ENCODE measurements around the gene KCNQ1OT1. TPM values are rescaled to one million over a fixed set of nuclear protein-coding genes. Genes with fewer than 3 reads are reported as not detected.
A peak's percentile ranks its signal among the peaks of the same experiment; 100 is the strongest.

Gene KCNQ1OT1
- total and polyA plus RNA-seq, 4 donors, result 0.05 to 4.9 (median 0.61) TPM

GRCh38 chr11:2653930-2654739, 45.7 kb downstream of the KCNQ1OT1 start:
- Histone ChIP-seq H3K4me3 (ENCODE audit: low read depth in 1 of 3, low read length in 3 of 3) (peak overlapping the region in 1 of 3 donors; percentile 7), H3K27ac (ENCODE audit: low read depth in 1 of 2, low read length in 2 of 2) (no peak overlapping the region), H3K9me3 (ENCODE audit: control insufficient read depth in 4 of 4, low read length in 3 of 4) (peaks cover 11 to 32% (median 26%) of the 10 kb centered on the region in 4 donors), H3K27me3 (ENCODE audit: control insufficient read depth in 4 of 4, insufficient read depth in 4 of 4, low read length in 3 of 4) (no peaks in the 10 kb centered on the region), H3K9ac (ENCODE audit: low read depth in 1 of 2, low read length in 2 of 2) (no peak overlapping the region), H3K36me3 (ENCODE audit: control insufficient read depth in 4 of 4, insufficient read depth in 3 of 4, low read depth in 1 of 4, low read length in 3 of 4) (no peaks in the 10 kb centered on the region), H3K4me1 (ENCODE audit: control insufficient read depth in 4 of 4, insufficient read depth in 4 of 4, low read length in 3 of 4) (no peaks in the 10 kb centered on the region)
- no peak for DNase-seq (ENCODE audit: low spot score)
- 94% methylated on average over 16 of the region's 16 CpGs for WGBS
- no peak for TF ChIP-seq EGR1 (IDR thresholded peaks at IDR 0.05; ENCODE audit: low read depth in 2 of 2)
- TF ChIP-seq CTCF (IDR thresholded peaks at IDR 0.05; ENCODE audit: low read depth, low read length, missing input control), result no peak
- no peak for TF ChIP-seq MAX (IDR thresholded peaks at IDR 0.05)
- no peak for TF ChIP-seq FOXA2 (IDR thresholded peaks at IDR 0.05)
- TF ChIP-seq GABPA (IDR thresholded peaks at IDR 0.05 in 1 of 2, conservative IDR thresholded peaks at IDR 0.05 in 1 of 2), result no peak
- no peak for TF ChIP-seq YY1 (IDR thresholded peaks at IDR 0.05)
- TF ChIP-seq SP1 (IDR thresholded peaks at IDR 0.05), result no peak
- no peak for TF ChIP-seq REST (IDR thresholded peaks at IDR 0.05)
- no peak for TF ChIP-seq HNF4G (IDR thresholded peaks at IDR 0.05)
- TF ChIP-seq JUND (IDR thresholded peaks at IDR 0.05), result no peak
- no peak for TF ChIP-seq RXRA (IDR thresholded peaks at IDR 0.05)
- TF ChIP-seq FOXA1 (IDR thresholded peaks at IDR 0.05), result no peak
- no peak for TF ChIP-seq HNF4A (conservative IDR thresholded peaks at IDR 0.05)
- no peak for TF ChIP-seq ATF3 (IDR thresholded peaks at IDR 0.05)
- no peak for TF ChIP-seq ZBTB33 (IDR thresholded peaks at IDR 0.05)
